HG03025 (cell line): Measurements from ENCODE around the gene CEP72.
"Not testable (repeated sequence)": the region's sequence is repeated elsewhere in the genome, so short reads cannot be mapped to it uniquely, and the experiment has no call there.

Experiments used
- ATAC-seq: cut with Tn5 transposase; IDR thresholded peaks from one replicate; pipeline ENCODE4 v1.9.1; 2021; ENCODE audit warnings: mild to moderate bottlenecking, moderate library complexity; ENCODE audit not compliant: unreplicated experiment, low FRiP score

The CEP72 gene

GRCh38 chr5:580436-580835 is 31.7 kb upstream of the CEP72 start:
- no peak for ATAC-seq

GRCh38 chr5:581266-581665 is 30.9 kb upstream of the CEP72 start:
- no peak for ATAC-seq

DNA sequence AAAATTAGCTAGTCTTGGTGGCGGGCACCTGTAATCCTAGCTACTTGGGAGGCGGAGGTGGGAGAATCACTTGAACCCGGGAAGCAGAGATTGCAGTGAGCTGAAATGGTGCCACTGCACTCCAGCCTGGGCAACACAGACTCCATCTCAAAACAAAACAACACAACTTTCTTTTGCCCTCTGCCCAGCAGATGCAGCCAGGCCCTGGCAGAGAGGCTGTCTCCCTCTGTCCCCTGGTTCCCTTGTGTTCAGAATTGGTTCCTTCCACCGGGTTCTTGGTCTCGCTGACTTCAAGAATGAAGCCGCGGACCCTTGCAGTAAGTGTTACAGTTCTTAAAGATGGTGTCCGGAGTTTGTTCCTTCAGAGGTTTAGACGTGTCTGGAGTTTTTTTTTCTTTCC is 30.2 kb upstream of the CEP72 start:
- no peak for ATAC-seq

- ATAC-seq: not testable (repeated sequence)
Measured at GRCh38 chr5:582445-582844, 29.7 kb upstream of the CEP72 start.

- no peak for ATAC-seq
Measured at GRCh38 chr5:582936-583635, 29.1 kb upstream of the CEP72 start.

GRCh38 chr5:583645-584044 is 28.5 kb upstream of the CEP72 start:
- ATAC-seq: no peak

DNA sequence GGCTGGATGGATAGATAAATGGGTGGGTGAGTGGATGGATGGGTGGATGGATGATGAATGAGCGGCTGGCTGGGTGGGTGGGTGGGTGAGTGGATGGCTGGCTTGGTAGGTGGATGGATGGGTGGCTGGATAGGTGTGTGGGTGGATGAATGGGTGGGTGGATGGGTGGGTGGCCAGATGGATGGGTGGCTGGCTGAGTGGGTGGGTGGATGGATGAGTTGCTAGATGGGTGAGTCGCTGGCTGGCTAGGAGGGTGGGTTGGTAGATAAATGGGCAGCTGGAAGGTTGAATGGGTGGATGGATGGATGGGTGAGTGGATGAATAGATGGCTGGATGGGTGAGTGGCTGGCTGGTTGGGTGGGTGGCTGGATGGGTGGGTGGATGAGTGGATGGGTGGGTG is 27.9 kb upstream of the CEP72 start:
- no peak for ATAC-seq

GRCh38 chr5:584846-585245 is 27.3 kb upstream of the CEP72 start:
- no peak for ATAC-seq

DNA sequence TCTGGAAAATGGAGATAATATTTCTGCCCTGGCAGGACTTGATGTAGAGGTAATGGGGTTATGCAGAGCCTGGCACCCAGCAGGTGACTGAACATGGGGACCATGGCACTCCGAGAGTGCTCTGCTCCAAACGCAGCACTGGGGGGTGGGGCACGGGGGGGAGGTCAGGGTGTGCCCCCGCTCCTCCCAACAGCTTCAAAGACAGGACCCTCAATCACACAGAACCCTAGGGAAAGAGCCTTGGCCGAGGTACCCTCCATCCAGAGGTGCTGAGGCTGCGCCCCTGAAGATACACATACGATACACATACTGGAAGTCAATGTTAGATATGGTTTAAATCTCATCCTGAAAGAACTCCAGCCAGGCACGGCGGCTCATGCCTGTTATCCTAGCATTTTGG is 26.6 kb upstream of the CEP72 start:
- ATAC-seq: no peak

DNA sequence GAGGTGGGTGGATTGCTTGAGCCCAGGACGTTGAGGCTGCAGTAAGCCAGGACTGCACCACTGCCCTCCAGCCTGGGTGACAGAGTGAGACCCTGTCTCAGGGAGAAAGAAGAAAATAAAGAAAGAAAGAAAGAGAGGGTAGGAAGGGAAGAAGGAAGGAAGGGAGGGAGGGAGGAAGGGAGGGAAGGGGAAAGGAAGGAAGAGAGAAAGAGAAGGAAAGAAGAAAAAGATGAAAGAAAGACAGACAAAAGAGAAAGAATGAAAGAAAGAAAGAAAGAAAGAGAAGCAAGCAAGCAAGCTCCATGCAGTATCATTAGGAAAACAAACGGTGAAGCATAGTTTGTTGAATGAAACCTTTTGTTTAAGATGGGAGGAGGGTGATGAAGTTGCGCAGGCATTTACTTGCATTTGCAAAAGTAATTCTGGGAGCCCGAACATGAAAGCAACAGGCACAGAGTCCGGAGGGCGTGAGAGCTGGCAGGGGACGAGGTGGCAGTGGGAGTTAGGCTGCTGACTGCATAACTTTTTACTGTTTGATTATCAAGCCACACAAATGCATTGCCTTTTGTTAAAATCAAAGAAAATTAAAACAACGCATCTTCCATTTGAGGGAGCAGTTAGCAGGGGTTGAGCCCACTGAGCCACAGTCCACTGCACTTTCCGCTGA is 26.0 kb upstream of the CEP72 start:
- no peak for ATAC-seq

- ATAC-seq: no peak
Measured at GRCh38 chr5:586751-587285, 25.3 kb upstream of the CEP72 start.

GRCh38 chr5:587403-587802 is 24.7 kb upstream of the CEP72 start:
- ATAC-seq: no peak

DNA sequence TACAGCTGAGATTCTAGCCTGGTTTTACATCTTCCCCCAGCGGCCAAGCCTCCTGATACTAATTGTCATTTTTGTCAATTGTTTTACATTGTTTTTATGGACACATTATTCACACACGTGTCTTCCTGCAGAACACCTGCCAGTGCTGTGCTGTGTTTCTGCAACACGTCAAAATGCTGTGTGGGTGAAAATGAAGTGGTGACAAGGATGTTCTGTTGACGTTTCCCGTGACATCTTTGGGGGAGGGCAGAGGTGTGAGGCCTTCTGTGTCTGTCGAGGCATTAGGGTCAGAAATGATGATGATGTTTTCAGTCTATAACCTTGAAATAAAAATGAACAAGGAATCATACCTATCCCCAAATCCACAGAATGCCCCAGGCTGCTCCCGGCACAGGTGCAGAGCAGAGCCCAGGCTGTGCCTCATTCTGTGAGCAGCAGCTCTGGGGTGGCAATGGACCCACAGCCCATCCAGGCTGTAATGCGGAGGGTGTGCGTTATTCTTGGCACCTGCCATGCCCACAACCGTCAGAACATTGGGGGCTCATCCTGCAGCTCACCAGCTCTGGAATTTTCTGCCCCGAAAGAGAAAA is 23.6 kb upstream of the CEP72 start:
- no peak for ATAC-seq

DNA sequence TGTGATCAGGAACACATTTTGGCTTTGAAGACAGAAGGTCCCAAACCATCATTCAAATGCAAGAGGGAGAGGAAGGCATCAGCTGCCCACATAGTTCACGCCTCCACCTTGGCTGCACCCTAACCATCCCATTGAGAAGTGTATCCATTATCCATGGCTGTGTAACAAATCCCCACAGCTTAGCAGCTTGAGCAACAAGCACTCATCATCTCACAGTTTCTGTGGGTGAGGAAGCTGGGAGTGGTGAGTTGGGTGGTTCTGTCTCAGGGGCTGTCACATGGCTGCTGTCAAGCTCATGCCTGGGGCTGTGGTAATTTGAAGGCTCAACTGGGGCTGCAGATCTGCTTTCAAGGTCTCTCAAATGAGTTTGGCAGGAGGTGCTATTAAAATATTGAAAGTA is 23.0 kb upstream of the CEP72 start:
- ATAC-seq: no peak

DNA sequence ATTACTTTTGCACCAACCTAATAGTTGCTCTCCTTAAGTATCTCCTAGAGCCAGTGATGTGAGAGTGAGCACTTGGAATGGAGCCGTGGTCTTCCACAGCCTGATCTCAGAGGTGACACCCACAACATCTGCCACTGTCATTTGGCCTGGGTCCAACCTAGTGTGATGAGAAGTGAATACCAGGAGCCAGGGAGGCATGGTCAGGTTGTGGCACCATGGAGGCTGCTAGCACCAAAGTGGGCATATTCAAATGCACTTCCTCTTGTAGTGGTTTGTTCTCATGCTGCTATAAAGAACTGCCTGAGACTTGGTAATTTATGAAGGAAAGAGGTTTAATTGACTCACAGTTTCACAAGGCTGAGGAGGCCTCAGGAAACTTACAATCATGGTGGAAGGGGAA is 22.6 kb upstream of the CEP72 start:
- ATAC-seq: no peak

- ATAC-seq: no peak
Measured at GRCh38 chr5:590346-590745, 21.8 kb upstream of the CEP72 start.

GRCh38 chr5:591746-592145 is 20.4 kb upstream of the CEP72 start:
- ATAC-seq: no peak

- ATAC-seq: no peak
Measured at GRCh38 chr5:592158-592557, 20.0 kb upstream of the CEP72 start.

DNA sequence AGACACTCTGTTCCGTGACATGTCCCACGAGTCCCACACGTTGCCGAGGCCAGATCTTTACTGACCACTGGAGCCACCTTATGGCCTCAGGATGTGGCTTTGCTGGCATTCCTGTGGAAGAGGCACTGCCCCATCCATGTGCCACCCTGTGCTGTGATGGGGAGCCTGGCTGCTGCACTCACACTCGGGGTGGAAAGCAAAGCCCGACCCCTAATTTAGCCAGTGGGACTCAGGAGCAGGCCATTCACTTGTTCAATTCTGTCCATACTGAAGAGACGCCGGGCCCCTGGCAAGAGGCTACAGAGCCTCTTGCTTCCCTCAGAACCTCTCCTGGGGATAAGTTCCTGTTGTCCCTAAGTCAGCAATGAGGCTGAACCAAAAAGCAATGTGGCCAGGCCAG is 18.6 kb upstream of the CEP72 start:
- ATAC-seq: no peak

- ATAC-seq: no peak
Measured at GRCh38 chr5:594226-594860, 17.8 kb upstream of the CEP72 start.

DNA sequence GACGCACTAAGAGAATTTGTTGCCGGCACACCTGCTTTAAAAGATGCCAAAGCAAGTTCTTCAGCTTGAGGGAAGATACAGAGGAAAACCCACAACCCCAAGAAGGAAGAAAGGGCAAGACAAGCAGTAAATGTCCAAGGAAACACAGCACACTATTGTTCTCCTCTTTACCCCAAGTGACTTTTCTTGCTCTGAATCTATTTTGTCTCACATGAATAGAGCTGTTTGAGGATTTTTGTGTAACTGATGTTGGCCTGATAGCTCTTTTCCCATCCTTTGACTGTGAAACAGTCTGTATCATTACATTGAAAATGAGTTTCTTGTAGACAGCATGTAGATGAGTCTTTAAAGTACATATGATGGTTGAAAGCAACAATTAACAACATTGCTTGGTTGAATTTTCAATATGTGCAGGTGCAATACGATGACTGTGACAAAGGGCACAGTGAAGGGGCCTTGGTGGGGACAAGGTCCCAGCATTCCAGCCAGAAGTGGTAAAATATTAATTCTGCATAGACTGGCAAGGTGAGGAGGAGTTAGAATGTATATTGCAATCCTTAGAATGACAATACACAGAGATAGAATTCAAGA is 16.8 kb upstream of the CEP72 start:
- no peak for ATAC-seq
